GM23338 (cell line): ENCODE data around the gene PTF1A. TPM values are rescaled to one million over a fixed set of nuclear protein-coding genes. Genes with fewer than 3 reads are reported as not detected.

Source experiments
- ATAC-seq: fragments of 200-7000 bp; cut with Tn5 transposase; 3 replicates; pipeline ENCODE4 v1.9.1; 2020
- DNase-seq: peaks from one replicate; pipeline ENCODE4 v3.0.0-alpha.2; 2015; ENCODE audit warnings: low spot score
- H2AFZ ChIP-seq: fragments of 200-600 bp; sonication (generic); 2 replicates; pipeline ENCODE4 v1.8.0; 2016; ENCODE audit warnings: antibody characterized with exemption, mild to moderate bottlenecking, moderate library complexity
- H3F3A ChIP-seq: fragments of 200-600 bp; sonication (generic); replicated peaks from 2 replicates; pipeline ENCODE4 v1.8.0; 2017; ENCODE audit warnings: antibody characterized with exemption, mixed run types, low read depth
- H3K27ac ChIP-seq: fragments of 200-600 bp; sonication (generic); 2 replicates; pipeline ENCODE4 v1.6.1; 2016; ENCODE audit warnings: low read depth
- H3K27me3 ChIP-seq: fragments of 200-600 bp; sonication (generic); 2 replicates; pipeline ENCODE4 v1.8.0; 2016; ENCODE audit warnings: mild to moderate bottlenecking, mixed run types, moderate library complexity; ENCODE audit not compliant: insufficient read depth
- H3K36me3 ChIP-seq: fragments of 200-600 bp; sonication (generic); 2 replicates; pipeline ENCODE4 v1.8.0; 2016; ENCODE audit warnings: mild to moderate bottlenecking; ENCODE audit not compliant: insufficient read depth
- H3K4me1 ChIP-seq: fragments of 200-600 bp; sonication (generic); 2 replicates; pipeline ENCODE4 v1.8.0; 2016; ENCODE audit warnings: mild to moderate bottlenecking, moderate library complexity; ENCODE audit not compliant: insufficient read depth
- H3K4me2 ChIP-seq: fragments of 200-600 bp; sonication (generic); 2 replicates; pipeline ENCODE4 v1.7.1; 2017; ENCODE audit warnings: mixed run types
- H3K4me3 ChIP-seq: fragments of 200-600 bp; sonication (generic); 2 replicates; pipeline ENCODE4 v1.6.1; 2016; ENCODE audit warnings: mixed run types
- H3K79me2 ChIP-seq: fragments of 200-600 bp; sonication (generic); replicated peaks from 2 replicates; pipeline ENCODE4 v1.8.0; 2017; ENCODE audit warnings: mild to moderate bottlenecking; ENCODE audit not compliant: insufficient read depth
- H3K9me2 ChIP-seq: fragments of 200-600 bp; sonication (generic); 2 replicates; pipeline ENCODE4 v1.8.0; 2017; ENCODE audit not compliant: insufficient read depth
- H4K20me1 ChIP-seq: fragments of 200-600 bp; sonication (generic); replicated peaks from 2 replicates; pipeline ENCODE4 v1.8.0; 2017; ENCODE audit warnings: mild to moderate bottlenecking; ENCODE audit not compliant: insufficient read depth
- H3K27ac Mint-ChIP-seq: 2 replicates; pipeline ENCODE4 v1.8.0; 2020; ENCODE audit warnings: inconsistent platforms, mild to moderate bottlenecking, moderate library complexity, mixed read lengths
- H3K27me3 Mint-ChIP-seq: 3 replicates; pipeline ENCODE4 v1.8.0; 2022; ENCODE audit warnings: low read depth, mild to moderate bottlenecking, moderate library complexity, mixed read lengths, inconsistent platforms; ENCODE audit not compliant: insufficient read depth, poor library complexity
- H3K36me3 Mint-ChIP-seq: 3 replicates; pipeline ENCODE4 v1.8.0; 2021; ENCODE audit warnings: low read depth, mild to moderate bottlenecking, inconsistent platforms, moderate library complexity, mixed read lengths
- H3K4me1 Mint-ChIP-seq: 3 replicates; pipeline ENCODE4 v1.8.0; 2020; ENCODE audit warnings: mild to moderate bottlenecking, inconsistent platforms, mixed read lengths
- H3K4me3 Mint-ChIP-seq: 3 replicates; pipeline ENCODE4 v1.8.0; 2021; ENCODE audit warnings: moderate library complexity, mild to moderate bottlenecking, inconsistent platforms, mixed read lengths
- H3K9me3 Mint-ChIP-seq: 3 replicates; pipeline ENCODE4 v1.8.0; 2020; ENCODE audit warnings: moderate library complexity, mild to moderate bottlenecking, inconsistent platforms, mixed read lengths
- EZH2 ChIP-seq: fragments of 200-600 bp; sonication (generic); IDR thresholded peaks from one replicate; pipeline ENCODE4 v1.8.0; 2017; ENCODE audit warnings: antibody characterized with exemption, mild to moderate bottlenecking, low read depth; ENCODE audit not compliant: unreplicated experiment
- EZH2phosphoT487 ChIP-seq: fragments of 200-600 bp; sonication (generic); IDR thresholded peaks from one replicate; pipeline ENCODE4 v1.8.1; 2018; ENCODE audit warnings: antibody characterized with exemption; ENCODE audit not compliant: unreplicated experiment
- JUNB ChIP-seq: IDR thresholded peaks from one replicate; pipeline ENCODE4 v1.6.1; 2016; ENCODE audit warnings: antibody characterized with exemption; ENCODE audit not compliant: unreplicated experiment
- NANOG ChIP-seq: IDR thresholded peaks from 2 replicates; pipeline ENCODE4 v1.6.1; 2016; ENCODE audit warnings: antibody characterized with exemption, borderline replicate concordance
- POLR2AphosphoS5 ChIP-seq: IDR thresholded peaks from 2 replicates; pipeline ENCODE4 v1.6.1; 2016; ENCODE audit warnings: antibody characterized with exemption, low read depth
- STAT1 ChIP-seq: IDR thresholded peaks from one replicate; pipeline ENCODE4 v1.6.1; 2016; ENCODE audit warnings: antibody characterized with exemption; ENCODE audit not compliant: unreplicated experiment
- ZNF114 ChIP-seq: fragments of 250-450 bp; sonication (Bioruptor Pico); IDR thresholded peaks from 2 replicates; pipeline ENCODE4 v1.5.0; 2020; ENCODE audit warnings: mild to moderate bottlenecking, moderate library complexity
- ZNF331 ChIP-seq: fragments of 250-450 bp; sonication (Bioruptor Pico); IDR thresholded peaks from 2 replicates; pipeline ENCODE4 v1.5.0; 2020; ENCODE audit warnings: low read depth, mild to moderate bottlenecking, moderate library complexity
- ZNF462 ChIP-seq: fragments of 250-450 bp; sonication (Bioruptor Pico); IDR thresholded peaks from 2 replicates; pipeline ENCODE4 v1.5.0; 2020; ENCODE audit warnings: mild to moderate bottlenecking, moderate library complexity
- polyA plus RNA-seq: library from polyadenylated mRNA; unstranded; fragments of >200 nt; fragmentation: Nextera tagmentation; extraction: Ambion mirVana; gene quantifications from 2 replicates; pipeline ENCODE4 v1.2.1, GENCODE V29; 2016
- total RNA-seq: library from RNA; depleted of rRNA; stranded (reverse); fragments of >200 nt; shearing (Covaris generic); gene quantifications from 2 replicates; pipeline ENCODE4 v1.2.3, GENCODE V29; 2014
- TF ChIP-seq, protein P1 (sequence below): IDR thresholded peaks from 2 replicates; pipeline ENCODE4 v1.6.1; 2016; ENCODE audit warnings: antibody characterized with exemption

PTF1A gene
- total and polyA plus RNA-seq, 2 experiments from 2014 or later: not detected

DNA sequence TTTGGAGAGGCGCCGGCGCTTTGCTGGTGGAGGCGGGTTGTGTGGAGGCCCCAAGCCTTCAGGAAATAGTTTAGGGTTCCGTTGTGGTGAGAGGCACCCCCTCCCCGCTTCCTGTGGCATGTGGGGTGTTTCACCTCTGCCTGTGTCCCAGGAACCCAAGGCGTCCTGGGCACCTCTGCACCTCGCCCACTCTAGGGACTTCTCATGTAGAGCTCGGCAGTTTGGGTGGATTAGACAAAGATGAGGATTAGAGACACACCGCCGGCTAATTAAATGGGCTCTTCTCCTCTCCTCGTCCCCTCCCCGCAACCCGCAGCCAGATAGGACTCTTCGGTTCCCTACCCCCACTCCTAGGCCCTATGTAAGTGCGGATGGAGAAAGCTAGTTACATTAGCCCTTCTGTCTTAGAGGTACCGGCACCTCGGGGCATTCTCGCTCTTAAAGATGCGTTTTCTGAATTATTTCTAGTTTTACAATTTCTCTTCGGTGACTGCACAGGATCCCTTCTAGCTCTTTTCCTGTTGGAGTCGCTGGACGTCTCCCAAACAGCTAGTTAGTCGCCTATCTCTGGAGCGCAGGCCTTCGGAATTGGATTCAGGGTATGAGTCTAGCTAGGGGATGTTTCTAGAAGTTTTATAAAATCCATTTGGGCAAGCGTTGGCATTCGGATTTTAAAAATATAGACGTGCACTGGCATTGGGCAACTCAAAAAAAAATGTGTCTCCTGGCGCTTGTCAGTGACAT is 7.8 kb downstream of the PTF1A start:
- peaks cover 36% of the 10 kb centered on the region for H3F3A ChIP-seq
- no peaks in the 10 kb centered on the region for H3K79me2 ChIP-seq
- no peak overlapping the region for H3K27ac ChIP-seq
- H3K4me1 ChIP-seq: peaks cover 83% of the 10 kb centered on the region
- peak overlapping the region; percentile 70 for H3K4me3 ChIP-seq
- no peak overlapping the region for H3K27ac Mint-ChIP-seq
- H3K36me3 Mint-ChIP-seq: no peaks in the 10 kb centered on the region
- peak overlapping the region; percentile 93 for H2AFZ ChIP-seq
- H3K27me3 Mint-ChIP-seq: peaks cover 99% of the 10 kb centered on the region
- DNase-seq (peak; percentile 80), ATAC-seq (peak; percentile 14)
- no peaks in the 10 kb centered on the region for H3K36me3 ChIP-seq
- peaks cover 6% of the 10 kb centered on the region; the same call in 1 of the 3 replicates for H3K9me3 Mint-ChIP-seq
- H3K4me1 Mint-ChIP-seq: peaks cover 54% of the 10 kb centered on the region
- peak overlapping the region; percentile 94 for H3K4me2 ChIP-seq
- TF ChIP-seq, protein P1, sequence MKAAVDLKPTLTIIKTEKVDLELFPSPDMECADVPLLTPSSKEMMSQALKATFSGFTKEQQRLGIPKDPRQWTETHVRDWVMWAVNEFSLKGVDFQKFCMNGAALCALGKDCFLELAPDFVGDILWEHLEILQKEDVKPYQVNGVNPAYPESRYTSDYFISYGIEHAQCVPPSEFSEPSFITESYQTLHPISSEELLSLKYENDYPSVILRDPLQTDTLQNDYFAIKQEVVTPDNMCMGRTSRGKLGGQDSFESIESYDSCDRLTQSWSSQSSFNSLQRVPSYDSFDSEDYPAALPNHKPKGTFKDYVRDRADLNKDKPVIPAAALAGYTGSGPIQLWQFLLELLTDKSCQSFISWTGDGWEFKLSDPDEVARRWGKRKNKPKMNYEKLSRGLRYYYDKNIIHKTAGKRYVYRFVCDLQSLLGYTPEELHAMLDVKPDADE: no peak
- peak; percentile 82 for TF ChIP-seq EZH2
- H3K4me3 Mint-ChIP-seq: peak overlapping the region; percentile 69
- no peaks in the 10 kb centered on the region for H3K9me2 ChIP-seq
- peaks cover 100% of the 10 kb centered on the region for H3K27me3 ChIP-seq
- H4K20me1 ChIP-seq: peaks cover 45% of the 10 kb centered on the region

DNA sequence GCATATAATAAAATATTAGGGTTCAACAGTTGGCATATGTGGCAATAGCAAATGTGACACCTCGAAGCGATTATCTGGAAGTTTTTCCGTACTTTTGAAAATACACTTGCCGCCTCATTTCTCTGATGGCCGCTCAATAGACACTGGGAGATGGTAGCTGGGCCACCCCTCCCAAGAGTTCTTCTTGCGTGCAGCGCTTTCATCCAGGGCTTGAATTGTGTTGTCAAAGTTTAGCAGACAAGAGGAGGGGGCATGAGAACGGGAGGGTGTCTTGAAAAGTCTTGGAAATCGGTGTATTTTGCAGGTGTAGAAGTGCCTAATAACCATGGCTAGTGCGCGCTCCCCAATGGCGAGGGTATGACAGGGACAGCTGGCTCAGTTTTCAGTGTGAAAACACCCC is 8.5 kb downstream of the PTF1A start:
- TF ChIP-seq ZNF331 (CRISPR knock-in tag): no peak
- no peak for TF ChIP-seq POLR2AphosphoS5
- TF ChIP-seq STAT1: no peak
- no peak for TF ChIP-seq NANOG
- no peak for TF ChIP-seq ZNF114 (CRISPR knock-in tag)
- TF ChIP-seq JUNB: no peak
- no peak for TF ChIP-seq ZNF462 (CRISPR knock-in tag)
- TF ChIP-seq, protein P1: no peak
- TF ChIP-seq EZH2phosphoT487: no peak
- Histone ChIP-seq H3K27ac (no peak overlapping the region), H3K4me3 (peak overlapping the region; percentile 70; the same call in 1 of the 2 replicates), H2AFZ (no peak overlapping the region), H4K20me1 (peaks cover 45% of the 10 kb centered on the region), H3K9me2 (no peaks in the 10 kb centered on the region), H3K4me1 (peaks cover 84% of the 10 kb centered on the region), H3K36me3 (no peaks in the 10 kb centered on the region), H3K27me3 (peaks cover 100% of the 10 kb centered on the region), H3F3A (peaks cover 35% of the 10 kb centered on the region), H3K4me2 (peak overlapping the region; percentile 94; the same call in 1 of the 2 replicates), H3K79me2 (no peaks in the 10 kb centered on the region)
- no peaks in the 10 kb centered on the region for H3K36me3 Mint-ChIP-seq
- H3K27me3 Mint-ChIP-seq: peaks cover 95% of the 10 kb centered on the region
- H3K9me3 Mint-ChIP-seq: 0 out of 3 replicates have a peak, but pooled peaks cover 3% of the 10 kb centered on the region
- H3K4me1 Mint-ChIP-seq: peaks cover 50% of the 10 kb centered on the region
- DNase-seq (no peak), ATAC-seq (no peak)
- no peak overlapping the region for H3K27ac Mint-ChIP-seq
- H3K4me3 Mint-ChIP-seq: peak overlapping the region; percentile 39
